HG03108 (cell line): Measurements from ENCODE around the gene BCAS3.
"Not testable (repeated sequence)": the region's sequence is repeated elsewhere in the genome, so short reads cannot be mapped to it uniquely, and the experiment has no call there.

Experiments
- ATAC-seq: cut with Tn5 transposase; IDR thresholded peaks from one replicate; pipeline ENCODE4 v1.9.1; 2021; ENCODE audit warnings: moderate library complexity; ENCODE audit not compliant: unreplicated experiment

Gene BCAS3

GRCh38 chr17:60677308-60678117 is at the start of gene BCAS3:
Gene BCAS3 (plus strand): TSS chr17:60677851.
- peak; percentile 98 for ATAC-seq

GRCh38 chr17:60628252-60628889 is 49.3 kb upstream of the BCAS3 start:
- no peak for ATAC-seq

GRCh38 chr17:60629120-60629519 is 48.5 kb upstream of the BCAS3 start:
- ATAC-seq: no peak

GRCh38 chr17:60630352-60630751 is 47.3 kb upstream of the BCAS3 start:
- no peak for ATAC-seq

- ATAC-seq: no peak
These were observed 46.5 kb upstream of the BCAS3 start for GRCh38 chr17:60631119-60631518.

- ATAC-seq: no peak
These were observed 40.0 kb upstream of the BCAS3 start for GRCh38 chr17:60637683-60638082.

GRCh38 chr17:60639019-60639330 is 38.7 kb upstream of the BCAS3 start:
- no peak for ATAC-seq

- ATAC-seq: no peak
These were observed 37.1 kb upstream of the BCAS3 start for GRCh38 chr17:60640503-60640902.

- no peak for ATAC-seq
These were observed 36.5 kb upstream of the BCAS3 start for GRCh38 chr17:60641126-60641525.

GRCh38 chr17:60641810-60642220 is 35.8 kb upstream of the BCAS3 start:
- no peak for ATAC-seq

GRCh38 chr17:60645918-60646523 is 31.6 kb upstream of the BCAS3 start:
- no peak for ATAC-seq

GRCh38 chr17:60646701-60647100 is 30.9 kb upstream of the BCAS3 start:
- no peak for ATAC-seq

- ATAC-seq: no peak
These were observed 29.9 kb upstream of the BCAS3 start for GRCh38 chr17:60647705-60648104.

- peak; percentile 91 for ATAC-seq
These were observed 25.0 kb upstream of the BCAS3 start for GRCh38 chr17:60652454-60653247.

GRCh38 chr17:60653569-60653968 is 24.1 kb upstream of the BCAS3 start:
- no peak for ATAC-seq

GRCh38 chr17:60656499-60656898 is 21.2 kb upstream of the BCAS3 start:
- ATAC-seq: no peak

GRCh38 chr17:60659156-60659555 is 18.5 kb upstream of the BCAS3 start:
- no peak for ATAC-seq

GRCh38 chr17:60661489-60661888 is 16.2 kb upstream of the BCAS3 start:
- no peak for ATAC-seq

- ATAC-seq: no peak
These were observed 13.6 kb upstream of the BCAS3 start for GRCh38 chr17:60664022-60664421.

GRCh38 chr17:60665602-60666001 is 12.0 kb upstream of the BCAS3 start:
- no peak for ATAC-seq

- not testable (repeated sequence) for ATAC-seq
These were observed 8.9 kb upstream of the BCAS3 start for GRCh38 chr17:60668741-60669140.
